ENCODE measurements around the gene FZD7.

Gene FZD7

DNA sequence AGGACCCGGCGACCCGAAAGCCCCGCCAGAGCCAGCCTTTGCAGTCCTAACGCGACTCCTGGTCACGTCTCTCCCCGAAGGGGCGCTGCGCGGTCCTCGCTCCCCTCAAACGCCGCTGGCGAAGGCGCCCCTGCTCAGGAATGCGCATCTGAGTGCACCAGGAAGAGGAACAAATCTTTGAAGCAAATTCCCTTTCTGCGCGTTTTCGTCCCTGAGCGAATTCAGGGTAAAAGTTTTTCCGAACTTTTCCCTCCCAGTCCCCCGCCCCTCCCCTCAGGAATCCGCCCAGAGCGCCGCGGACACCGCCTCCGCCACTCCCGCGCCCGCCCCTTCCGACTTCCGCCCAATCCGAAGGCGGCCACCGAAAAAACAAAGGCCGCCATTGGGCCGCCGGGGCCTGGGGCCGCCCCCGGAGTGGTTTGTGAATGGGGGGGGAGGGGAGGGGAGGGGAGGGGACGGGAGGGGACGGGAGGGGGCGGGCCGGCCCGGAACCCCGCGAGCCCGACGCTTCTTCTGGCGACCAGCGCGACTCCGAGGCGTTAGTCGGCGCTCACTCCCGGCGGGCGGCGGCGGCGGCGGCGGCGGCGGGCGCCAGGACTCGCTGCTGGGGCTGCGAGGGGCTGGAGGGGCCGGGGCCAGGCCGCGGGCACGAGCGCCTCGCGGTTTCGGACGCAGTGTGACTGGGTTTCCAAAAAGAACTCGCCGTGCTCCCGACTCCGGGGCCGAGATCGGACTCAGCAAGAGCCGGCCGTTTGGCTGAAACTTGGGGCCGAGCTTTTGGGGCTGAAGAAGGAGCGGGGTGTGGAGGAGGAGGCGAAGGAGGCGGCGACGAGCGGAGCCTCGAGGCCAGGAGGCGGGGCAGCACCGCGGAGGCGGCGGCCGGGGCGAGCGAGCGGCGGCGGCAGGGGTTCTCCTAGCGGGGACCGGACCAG, at the start of gene FZD7:
Gene FZD7 (plus strand): TSS at position 539 of the 932 bp plus-strand sequence. CDS start 793 bp downstream, outside the sequence.
- no peak for FAIRE-seq

DNA sequence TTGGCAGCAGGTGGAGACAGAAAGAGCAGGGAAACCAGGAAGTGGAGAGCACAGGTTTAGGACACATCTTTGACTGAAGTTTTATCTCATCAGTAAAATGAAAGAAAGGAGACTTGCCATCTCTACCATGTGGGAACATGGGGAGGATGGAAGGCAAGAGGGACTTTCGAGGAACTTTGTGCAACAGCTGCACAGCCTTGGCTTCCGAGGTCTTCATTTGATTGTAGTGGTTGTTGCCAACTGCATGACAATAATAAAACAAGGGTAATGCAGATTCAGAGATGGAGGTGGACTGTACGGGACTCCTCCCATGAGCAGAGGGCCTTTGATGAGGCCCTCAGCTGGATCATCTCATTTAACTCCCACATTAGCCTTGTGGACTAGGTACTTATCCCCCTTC, 49.3 kb upstream of the FZD7 start:
- FAIRE-seq = no peak

GRCh38 chr2:201984800-201985525, 48.7 kb upstream of the FZD7 start:
- no peak for FAIRE-seq

DNA sequence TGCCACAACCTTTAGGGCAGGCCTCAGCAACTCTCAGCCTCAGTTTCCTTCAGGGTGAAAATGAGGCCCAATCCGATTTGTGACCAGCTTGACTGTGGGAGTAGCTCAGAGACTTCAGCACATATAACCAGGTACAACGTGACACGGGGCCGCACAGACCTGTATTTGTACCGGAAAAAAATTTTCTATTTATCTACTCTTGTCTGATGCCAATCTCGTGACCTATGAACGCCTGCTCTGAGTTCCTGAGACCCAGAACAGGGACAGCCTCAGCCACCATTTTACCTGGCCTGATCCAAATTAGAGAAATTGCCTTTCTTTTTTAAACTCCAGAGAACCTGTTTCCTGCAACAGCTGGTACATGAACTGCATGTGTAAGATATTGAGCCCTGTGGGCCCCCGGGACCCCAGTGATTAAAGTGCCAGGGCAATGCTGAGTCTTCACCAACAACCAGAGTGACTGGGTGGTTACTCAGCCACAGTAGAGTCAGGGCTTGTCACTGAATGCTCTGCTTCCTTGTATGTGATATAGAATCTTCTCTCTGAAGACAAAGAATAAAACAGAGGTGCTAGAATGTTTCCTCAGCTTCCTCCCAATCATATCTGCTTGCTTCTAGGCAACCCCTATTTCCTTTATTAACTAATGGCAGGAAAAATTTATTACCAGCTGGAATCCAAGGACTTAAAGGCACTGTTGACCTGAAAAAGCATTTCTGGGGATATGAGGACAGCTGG, 47.8 kb upstream of the FZD7 start:
- FAIRE-seq = no peak

GRCh38 chr2:201986463-201986735, 47.3 kb upstream of the FZD7 start:
- no peak for FAIRE-seq

DNA sequence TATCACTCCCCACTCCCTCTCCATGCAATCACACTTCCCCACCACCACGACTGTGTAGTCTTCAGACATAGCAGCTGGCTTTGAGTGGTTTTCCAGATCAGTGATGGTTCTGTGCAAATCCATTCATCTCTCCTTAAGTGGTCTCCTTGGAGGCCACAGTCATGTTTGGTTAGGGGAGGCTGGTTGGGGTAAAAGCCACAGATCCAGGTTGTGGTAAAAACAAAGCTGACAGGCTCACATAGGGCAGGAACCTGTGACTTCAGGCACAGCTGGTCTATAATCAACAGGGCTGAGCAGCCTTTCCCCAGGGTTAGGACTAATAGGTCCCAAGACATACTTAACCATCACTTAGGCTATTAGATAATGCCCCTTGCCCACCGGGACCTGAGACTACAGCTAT, 46.2 kb upstream of the FZD7 start:
- no peak for FAIRE-seq

- FAIRE-seq = no peak
Observed at GRCh38 chr2:201990069-201990468, 43.6 kb upstream of the FZD7 start.

DNA sequence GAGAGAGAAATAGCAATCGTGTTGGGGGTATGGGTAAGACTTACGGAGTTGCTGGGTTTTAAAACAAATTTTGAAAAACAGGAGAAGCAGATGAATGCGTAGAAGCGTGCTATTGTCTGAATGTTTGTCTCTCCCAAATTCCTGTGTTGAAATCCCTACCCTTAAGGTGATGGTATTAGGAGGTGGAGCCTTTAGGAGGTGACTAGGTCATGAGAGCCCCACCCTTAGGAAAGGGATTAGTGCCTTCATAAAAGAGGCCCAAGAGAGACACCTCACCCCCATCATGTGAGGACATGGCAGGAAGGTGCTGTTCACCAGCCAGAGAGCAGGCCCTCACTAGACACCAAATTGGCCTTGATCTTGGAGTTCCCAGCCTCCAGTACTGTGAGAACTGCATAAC, 40.7 kb upstream of the FZD7 start:
- no peak for FAIRE-seq

DNA sequence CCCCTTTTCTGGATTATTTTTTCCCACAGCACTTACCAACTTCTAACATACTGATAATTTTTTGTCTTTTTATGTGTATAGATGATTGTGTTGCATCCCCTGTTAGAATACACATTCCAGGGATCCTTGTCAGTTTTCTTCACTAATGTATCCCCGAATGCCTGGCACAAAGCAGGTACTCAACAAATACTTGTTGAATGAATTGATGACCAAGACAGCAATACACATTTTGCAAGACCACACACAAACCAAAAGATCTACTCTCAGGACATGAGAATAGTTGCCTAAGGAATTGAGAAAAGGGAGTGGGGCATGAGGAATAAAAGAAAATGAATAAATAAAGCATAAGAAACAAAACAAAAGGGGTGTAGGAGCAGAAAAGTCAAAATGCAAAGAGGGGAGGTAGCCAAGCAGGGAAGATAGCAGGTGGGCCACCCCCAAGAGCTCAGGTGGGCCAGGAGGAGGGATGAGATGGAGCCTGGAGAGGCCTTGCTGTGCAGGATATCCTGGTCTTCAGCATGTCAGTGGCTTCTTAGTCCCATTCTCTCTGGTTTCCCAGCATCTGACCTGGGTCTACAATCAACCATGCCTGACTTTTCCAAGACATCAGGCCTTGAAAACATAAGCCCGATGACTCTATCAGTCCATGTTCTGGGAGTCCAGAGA, 38.5 kb upstream of the FZD7 start:
- FAIRE-seq = no peak

GRCh38 chr2:201996006-201996405, 37.6 kb upstream of the FZD7 start:
- FAIRE-seq = no peak

GRCh38 chr2:201996679-201997314, 36.9 kb upstream of the FZD7 start:
- FAIRE-seq = no peak

DNA sequence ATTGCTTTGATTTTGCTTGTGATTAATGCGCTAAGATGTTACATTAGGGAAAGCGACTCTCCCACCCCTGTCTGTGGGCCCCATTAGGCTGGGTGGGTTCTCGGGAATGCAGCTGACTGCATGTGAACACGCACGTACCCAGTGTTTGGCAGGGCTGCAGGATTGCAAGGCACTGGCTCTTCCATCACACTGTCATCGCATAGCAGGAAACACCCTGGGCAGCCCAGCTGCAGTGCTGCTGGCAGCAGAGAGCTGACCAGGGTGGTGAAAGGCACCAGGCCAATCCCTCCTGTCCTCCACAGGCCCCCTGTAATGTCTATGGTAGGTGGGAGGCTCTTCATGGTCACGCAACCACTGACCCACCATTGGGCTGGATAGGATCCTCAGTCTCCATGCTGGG, 34.4 kb upstream of the FZD7 start:
- FAIRE-seq = no peak

DNA sequence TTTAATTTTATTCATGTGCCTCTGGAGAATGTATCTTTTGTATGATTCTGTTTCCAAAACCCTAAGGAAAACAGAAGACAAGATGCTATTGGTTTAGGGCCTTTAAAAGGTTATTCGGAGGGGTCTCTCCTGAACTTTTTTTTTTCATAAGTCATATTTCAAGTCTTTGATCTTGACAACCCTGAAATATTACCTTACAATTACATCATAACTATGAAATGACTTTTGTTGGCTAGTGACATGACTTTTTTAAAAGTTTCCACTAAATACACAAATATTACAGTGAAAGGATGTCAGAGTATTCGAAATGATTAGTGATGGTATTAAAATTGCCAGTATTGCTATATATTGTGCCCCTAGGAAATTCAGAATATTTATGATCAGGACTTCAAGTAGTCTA, 31.8 kb upstream of the FZD7 start:
- no peak for FAIRE-seq

- no peak for FAIRE-seq
Observed at GRCh38 chr2:202002381-202002780, 31.3 kb upstream of the FZD7 start.

DNA sequence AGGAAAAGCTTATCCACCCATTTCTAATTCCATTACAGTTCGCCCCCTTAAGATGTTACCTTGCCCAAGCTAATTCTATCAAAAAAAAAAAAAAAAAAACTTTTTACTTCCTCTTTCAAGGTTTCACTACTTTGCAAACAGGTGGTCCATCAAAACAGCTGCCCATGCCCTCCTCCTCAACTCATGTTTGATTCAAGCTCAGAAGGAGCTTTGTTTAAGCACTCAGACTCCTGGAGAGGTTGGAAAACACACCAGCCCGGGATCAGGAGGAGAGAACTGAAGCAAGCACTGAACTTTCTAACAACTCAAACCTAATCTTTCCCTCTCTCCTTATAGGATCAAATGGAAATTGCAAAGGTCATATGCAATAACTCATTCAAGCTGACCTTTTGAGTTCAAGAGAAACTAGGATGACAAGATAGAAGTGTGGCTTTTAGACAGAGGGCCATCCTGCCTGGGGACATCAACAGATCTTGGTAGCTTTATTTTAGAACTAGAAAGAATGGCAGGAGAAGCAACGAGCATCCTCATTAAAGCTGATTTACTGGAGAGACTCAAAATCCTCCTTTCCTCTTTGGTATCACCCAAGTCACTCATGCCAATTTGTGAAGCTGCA, 28.3 kb upstream of the FZD7 start:
- no peak for FAIRE-seq

DNA sequence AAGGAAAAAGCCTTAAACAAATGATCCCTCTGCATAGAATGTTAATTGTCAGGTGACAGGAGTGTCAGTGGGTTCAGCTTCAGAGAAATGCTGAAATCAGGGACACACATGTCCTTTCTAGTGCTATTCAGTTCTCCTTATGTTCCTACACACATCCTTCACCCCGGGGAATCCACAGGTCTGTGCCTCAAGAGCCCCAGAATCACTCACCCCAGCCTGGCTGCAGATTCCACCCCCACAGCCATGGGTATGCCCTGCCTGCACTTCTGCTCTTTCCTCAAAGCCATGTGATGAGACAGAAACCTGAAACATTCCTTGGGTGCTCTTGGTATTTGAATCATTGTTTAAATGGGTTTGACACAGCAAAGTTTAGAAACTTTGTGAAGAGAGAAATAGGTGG, 27.4 kb upstream of the FZD7 start:
- FAIRE-seq = no peak

DNA sequence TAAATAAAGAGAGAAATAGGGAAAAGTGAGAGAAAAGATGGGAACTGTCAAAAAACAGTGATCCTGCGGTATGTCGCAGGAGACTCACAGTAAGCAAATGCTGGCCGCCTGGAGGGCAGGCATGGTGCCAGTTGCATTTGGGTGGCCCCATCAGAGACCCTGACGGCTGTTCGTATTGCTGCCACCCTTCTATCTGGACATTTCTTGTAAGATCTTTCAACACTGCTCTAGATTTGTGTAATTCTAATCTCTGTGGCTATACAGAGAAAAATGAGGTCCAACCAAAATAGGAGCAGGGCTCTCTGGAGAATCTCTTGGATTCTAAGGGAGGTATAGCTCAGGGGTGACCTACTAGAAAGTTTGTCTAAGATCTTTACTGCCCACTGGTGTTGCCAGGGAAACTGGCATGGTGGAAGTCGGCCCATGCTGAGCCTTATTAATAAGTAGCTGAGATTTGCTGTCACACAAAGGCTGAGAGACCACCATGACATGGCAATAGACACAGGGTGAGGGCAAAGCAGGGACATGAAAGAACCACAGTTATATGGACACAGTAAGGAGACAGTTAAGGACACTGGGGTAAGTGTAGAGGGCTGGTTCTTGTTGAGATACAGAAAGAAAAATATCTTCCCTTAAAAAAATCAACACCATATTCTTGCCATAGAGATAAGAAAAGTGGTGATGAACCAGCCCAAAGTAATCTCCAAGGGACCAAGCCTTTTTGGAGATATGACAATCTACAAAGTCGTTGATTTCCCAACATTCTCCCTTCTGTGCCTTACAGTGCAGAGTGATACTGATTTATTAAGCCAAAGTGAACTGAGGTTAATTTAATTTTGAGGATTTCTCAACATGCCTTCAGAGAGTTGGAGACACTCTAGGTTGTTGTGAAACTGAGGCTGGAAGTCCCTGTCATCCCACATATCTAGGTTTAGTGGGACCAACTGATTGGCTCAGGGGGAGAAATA, 26.4 kb upstream of the FZD7 start:
- no peak for FAIRE-seq

DNA sequence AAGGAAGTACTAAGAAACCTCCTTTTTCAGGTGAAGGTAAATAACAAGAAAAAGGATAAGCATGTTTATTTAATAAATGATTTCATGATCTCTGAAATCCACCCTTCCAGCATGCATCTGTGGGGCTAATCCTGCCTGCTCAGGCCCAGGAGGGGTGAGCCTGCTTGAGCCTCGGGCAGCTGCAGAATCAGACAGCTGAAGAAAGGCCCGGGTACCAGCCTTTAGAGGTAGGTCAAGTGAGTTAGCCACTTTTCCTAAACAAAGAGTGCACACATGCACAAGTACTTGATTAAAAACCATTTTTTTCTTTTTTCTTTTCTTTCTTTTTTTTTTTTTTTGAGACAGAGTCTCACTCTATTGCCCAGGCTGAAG, 25.7 kb upstream of the FZD7 start:
- no peak for FAIRE-seq

DNA sequence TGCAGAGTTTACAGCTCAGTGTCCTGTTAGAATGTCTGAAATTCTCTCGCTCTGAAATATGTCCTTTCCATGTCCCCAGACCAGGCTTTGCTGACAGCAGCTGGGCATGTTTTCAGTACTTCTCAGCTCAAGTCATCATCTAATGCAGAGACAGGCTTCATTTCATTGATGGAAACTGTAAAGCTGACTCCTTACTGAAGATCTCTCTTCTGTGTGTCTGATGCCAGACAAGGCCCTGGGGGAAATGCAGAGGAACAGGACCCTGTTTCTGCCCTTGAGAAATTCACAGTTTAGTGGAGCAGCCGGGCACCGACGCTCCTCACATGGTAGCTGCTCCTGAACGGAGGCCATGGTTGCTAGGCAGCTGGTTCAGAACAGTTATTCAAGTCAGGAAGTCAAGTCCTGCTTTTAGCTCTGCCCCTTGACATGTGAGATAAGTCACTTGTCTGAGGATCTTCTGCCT, 24.6 kb upstream of the FZD7 start:
- no peak for FAIRE-seq

GRCh38 chr2:202009581-202009980, 24.1 kb upstream of the FZD7 start:
- FAIRE-seq = no peak

- FAIRE-seq = no peak
Observed at GRCh38 chr2:202014318-202014717, 19.3 kb upstream of the FZD7 start.

All from TTC549 (cell line).